Prostate gland (tissue), 2 donors: ENCODE results near the gene SCRT2.

Experiments used
- CTCF ChIP-seq, 4 experiments: fragments of 200-600 bp in 2 of 4; fragments of 450-650 bp in 2 of 4; sonication (generic) in 2 of 4; IDR thresholded peaks; 1 replicate in 3 of 4; 2 replicates in 1 of 4; pipeline ENCODE4 v1.5.1; 2016 to 2019; ENCODE audit warnings: antibody characterized with exemption in 4 of 4, mild to moderate bottlenecking in 2 of 4, moderate library complexity in 2 of 4
- POLR2A ChIP-seq: fragments of 450-650 bp; IDR thresholded peaks from one replicate; pipeline ENCODE4 v1.6.1; 2016; ENCODE audit warnings: antibody characterized with exemption, mild to moderate bottlenecking

GRCh38 chr20:697826-698225 is 22.2 kb upstream of the SCRT2 start:
- TF ChIP-seq CTCF (IDR thresholded peaks at IDR 0.05): no peak
- TF ChIP-seq POLR2A: no peak
